Measurements from ENCODE around the gene PRKCH.
"Not testable (repeated sequence)": the region's sequence is repeated elsewhere in the genome, so short reads cannot be mapped to it uniquely, and the experiment has no call there.

PRKCH gene

DNA sequence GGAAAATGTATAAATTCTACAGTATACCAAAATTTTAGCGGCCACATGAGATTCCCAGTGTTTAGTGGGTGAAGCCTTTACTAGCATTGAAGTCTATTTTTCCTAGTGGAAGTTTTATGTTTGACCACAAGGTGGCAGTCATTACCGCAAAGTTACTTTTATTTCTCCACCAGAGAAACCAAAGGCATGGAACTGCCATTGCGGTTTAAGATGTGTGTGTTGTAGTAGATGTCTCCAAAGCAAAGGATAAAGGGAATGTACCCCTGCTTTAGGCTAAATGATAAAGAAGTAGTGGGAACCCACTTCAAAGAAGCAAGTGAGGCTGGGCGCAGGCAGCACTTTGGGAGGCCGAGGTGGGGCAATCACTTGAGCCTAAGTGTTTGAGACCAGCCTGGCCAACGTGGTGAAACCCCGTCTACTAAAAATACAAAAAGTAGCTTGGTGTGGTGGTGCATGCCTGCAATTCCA, 140.5 kb downstream of the PRKCH start:
- DNase-seq: no peak

DNA sequence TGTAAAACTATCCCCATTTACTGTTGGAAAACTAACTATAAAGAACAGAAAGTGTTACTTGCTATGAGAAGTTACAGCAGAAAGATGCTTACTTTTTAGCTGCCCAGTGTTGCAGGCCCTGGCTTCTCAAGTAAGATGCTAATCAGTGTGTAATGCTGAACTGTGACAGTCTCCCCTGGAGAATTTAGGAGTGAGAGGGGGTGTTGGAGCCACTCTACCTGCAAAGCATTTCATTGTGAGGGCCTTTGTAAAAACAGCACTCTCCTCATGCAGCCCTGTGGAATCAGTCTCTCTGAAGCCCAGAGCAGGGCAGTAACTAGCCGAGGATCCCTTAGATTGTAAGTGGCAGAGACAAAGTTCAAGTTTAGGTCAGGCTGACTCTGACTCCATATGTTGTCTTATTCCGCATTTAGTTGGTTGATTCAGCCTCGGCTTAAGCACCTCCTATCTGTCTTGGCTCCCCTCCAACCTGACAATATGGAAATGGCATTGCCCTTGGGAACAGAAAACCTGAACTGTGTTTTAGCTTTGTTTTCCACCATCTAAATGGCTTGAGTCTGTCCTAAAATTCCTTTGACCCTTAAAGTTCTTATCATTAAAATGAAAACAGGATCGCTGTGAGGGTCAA, 141.3 kb downstream of the PRKCH start:
- DNase-seq: no peak

DNA sequence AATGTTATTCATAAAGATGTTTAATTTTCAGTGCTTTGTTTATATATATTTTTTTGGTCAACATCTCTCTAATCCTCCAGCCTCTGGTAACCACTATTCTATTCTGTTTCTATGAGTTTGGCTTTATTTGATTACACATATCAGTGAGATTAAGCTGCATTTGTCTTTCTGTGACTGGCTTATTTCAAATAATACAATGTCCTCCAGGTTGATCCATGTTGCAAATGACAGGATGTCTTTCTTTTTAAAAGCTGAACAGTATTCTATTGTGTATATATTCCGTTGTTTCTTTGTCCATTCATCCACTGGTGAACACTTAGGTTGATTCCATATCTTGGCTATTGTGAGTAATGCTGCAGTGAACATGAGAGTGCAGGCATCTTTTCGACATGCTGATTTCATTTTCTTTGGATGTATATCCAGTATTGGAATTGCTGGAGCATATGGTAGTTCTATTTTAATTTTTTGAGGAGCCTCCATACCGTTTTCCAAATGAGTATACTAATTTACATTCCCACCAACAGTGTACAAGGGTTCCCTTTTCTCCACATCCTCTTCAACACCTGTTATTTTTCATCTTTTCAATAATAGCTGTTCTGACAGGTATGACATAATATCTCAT, 142.4 kb downstream of the PRKCH start:
- DNase-seq: no peak

GRCh38 chr14:61464539-61465320, 143.4 kb downstream of the PRKCH start:
- not testable (repeated sequence) for DNase-seq

GRCh38 chr14:61466249-61466904, 145.0 kb downstream of the PRKCH start:
- DNase-seq: no peak

GRCh38 chr14:61466905-61467280, 145.5 kb downstream of the PRKCH start:
- no peak for DNase-seq

DNA sequence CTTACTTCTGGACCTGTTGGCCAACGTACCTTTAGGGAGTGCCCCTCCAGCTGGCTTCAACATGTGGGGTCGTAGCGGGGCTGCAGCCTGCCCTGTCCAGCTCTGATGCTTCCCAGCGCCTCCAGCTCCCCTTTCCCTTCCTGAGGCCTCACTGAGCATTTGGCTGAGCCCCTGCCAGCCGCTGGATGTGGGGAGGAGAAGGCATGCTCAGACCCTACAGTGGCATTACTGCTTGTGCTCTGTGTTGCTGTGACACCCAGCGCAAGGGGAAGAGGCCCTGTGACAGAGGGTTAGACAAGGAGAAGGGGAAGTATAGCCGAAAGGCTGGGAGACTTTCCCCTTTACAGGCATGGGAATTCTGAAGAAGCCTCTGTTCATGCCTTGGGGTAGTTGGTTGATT, 145.9 kb downstream of the PRKCH start:
- DNase-seq: no peak

DNA sequence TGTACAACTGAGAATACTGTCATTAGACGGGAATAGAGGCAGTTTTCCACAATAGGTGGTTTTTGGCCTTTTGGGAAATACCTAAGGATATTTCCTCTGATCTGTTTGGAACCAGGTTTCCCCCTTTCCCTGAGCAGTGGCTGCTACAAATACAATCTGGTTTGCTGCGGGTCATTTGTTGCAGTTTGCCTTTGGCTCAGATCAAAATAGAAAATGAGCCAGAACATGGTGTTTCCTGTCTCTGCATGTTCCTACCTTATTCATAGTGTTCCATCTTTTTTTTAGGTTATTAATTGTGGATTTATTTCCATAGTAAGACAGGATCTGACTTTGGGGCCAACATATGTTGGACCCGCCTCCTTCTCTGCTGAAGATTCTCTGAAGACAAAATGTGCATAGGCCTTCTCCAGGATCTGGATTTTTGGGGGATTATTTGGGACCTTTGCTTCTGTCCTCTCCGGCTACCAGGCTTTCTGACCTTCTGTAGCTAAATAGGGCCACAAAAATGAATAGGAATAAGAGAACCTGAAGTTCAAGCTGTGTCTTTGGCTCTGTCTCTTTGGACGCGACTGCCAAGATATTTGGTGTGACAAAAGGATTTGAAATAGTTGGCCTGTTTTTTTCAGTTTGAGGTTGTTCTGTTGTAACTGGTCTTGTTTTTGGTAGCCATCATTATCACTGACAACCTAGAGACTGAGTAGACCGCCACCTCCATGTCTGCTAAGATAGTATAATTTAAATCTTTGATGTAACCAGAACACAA, 146.9 kb downstream of the PRKCH start:
- no peak for DNase-seq

DNA sequence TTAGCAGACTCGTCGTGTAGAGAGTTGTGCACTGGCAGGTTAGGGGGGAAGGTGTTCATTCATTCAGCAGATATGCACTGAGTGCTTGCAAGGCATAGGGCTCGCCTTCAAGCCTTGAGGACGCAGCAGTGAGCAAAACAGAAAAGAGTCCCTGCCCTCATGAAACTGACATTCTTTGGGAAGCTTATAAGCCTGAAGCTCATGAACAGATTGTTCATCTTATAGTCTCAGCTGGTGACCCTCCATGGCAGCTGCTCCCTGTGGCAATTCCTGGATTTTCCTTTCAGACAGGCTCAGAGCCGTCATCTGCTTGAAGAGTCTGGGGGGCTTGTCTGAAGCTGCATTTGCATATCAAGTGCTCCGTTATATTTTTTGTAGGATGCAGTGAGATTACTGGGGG, 148.4 kb downstream of the PRKCH start:
- no peak for DNase-seq

GRCh38 chr14:61470261-61470960, 149.0 kb downstream of the PRKCH start:
- no peak for DNase-seq

- DNase-seq: no peak
These were observed 149.5 kb downstream of the PRKCH start for GRCh38 chr14:61470961-61471293.

GRCh38 chr14:61471297-61472005, 150.1 kb downstream of the PRKCH start:
- no peak for DNase-seq

GRCh38 chr14:61472011-61472672, 150.8 kb downstream of the PRKCH start:
- DNase-seq: no peak

- no peak for DNase-seq
These were observed 151.5 kb downstream of the PRKCH start for GRCh38 chr14:61472801-61473376.

- DNase-seq: no peak
These were observed 152.6 kb downstream of the PRKCH start for GRCh38 chr14:61474015-61474414.

GRCh38 chr14:61474701-61475100, 153.3 kb downstream of the PRKCH start:
- no peak for DNase-seq

DNA sequence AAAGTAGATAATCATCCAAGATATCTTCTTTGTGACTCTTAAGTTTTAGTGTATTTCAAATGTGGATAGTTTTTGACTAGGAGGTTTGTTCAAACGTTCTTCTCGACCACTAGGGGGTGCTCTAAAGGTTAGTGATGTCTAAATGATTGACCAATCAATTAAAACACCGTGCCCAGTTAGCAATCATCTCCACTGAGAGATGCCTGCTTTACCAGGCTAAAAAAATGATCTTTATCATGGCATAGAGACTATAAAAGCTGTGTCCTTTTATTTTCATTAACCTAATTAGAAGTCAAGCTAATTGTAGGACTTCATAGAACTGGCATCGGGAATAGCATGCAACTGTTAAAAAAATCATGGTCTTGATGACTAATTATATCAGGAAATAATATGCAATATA, 153.9 kb downstream of the PRKCH start:
- no peak for DNase-seq

- DNase-seq: no peak
These were observed 154.8 kb downstream of the PRKCH start for GRCh38 chr14:61476105-61476753.

- DNase-seq: no peak
These were observed 155.5 kb downstream of the PRKCH start for GRCh38 chr14:61476754-61477410.
